HG03196 (cell line): ENCODE results near the gene AACS.
"Not testable (repeated sequence)": the region's sequence is repeated elsewhere in the genome, so short reads cannot be mapped to it uniquely, and the experiment has no call there.

Experiments
- ATAC-seq: cut with Tn5 transposase; IDR thresholded peaks from one replicate; pipeline ENCODE4 v1.9.1; 2021; ENCODE audit not compliant: unreplicated experiment

The AACS gene

GRCh38 chr12:125122668-125123067, 57.4 kb downstream of the AACS start:
- ATAC-seq = no peak

DNA sequence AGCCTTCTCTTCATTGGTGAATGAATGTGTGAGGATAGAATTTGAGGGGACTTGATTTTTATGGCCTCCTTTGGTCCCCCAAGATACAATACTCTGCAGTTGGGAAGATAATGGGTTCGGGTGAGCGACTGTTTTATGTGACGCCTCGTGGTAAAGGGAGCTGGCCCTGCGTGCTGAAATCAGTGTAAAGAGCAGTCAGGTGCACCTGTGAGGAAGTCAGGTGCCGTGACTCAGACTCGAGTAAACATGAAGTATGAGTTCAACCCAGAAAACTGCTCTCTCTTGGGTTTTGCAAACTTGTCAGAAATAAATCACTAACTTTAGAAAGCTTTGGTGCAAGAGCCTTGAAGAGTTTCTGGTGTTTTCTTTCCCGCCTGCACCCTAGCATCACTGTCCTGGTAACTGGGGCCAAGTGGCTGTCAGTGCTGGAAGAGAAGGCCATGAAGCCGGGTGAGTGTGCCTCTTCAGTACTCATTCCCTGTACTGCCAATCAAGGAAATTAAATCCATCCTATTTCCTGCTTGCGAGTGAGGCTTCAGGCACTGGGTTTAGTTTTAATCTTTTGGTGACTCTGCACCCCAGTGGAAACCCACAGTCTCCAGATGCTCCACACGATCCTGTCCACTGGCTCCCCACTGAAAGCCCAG, 59.2 kb downstream of the AACS start:
- ATAC-seq = no peak

- no peak for ATAC-seq
These were observed 60.0 kb downstream of the AACS start for GRCh38 chr12:125125271-125125670.

DNA sequence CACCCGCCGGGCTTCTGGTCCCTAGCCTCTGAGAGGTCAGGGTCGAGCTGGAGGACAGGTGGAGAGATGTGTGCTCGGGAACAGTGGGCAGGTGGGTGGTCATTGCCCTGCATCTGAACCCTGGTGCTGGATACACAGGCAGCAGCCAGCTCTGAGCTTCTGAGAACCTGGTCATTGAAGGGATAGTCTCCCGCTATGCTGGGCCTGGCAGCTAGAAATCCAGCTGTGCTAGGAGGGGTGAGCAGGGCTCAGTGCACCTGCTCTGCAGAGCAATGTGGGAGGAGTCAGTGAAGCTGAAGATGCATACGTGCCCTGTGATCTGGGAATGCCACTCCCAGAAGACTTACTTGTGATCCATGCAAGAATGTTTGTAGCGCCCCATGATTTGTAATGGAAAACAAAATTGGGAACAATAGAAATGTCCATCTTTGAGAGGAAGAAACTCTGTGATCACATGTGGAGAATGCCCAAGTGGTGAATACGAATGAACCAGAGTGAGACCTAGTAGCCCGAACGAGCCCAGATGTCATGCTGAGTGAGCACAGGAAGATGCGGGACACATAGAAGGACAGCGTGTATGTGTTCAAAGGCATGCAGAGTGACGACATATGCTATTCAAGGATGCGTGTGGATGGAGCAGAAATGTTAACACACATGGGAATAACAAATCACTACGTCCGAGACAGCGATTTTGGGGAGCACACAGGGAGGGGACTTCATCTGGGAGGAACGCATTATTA, 63.4 kb downstream of the AACS start:
- no peak for ATAC-seq

GRCh38 chr12:125129179-125129571, 63.9 kb downstream of the AACS start:
- no peak for ATAC-seq

- ATAC-seq = no peak
These were observed 64.5 kb downstream of the AACS start for GRCh38 chr12:125129591-125130255.

- ATAC-seq = no peak
These were observed 66.7 kb downstream of the AACS start for GRCh38 chr12:125131958-125132357.

DNA sequence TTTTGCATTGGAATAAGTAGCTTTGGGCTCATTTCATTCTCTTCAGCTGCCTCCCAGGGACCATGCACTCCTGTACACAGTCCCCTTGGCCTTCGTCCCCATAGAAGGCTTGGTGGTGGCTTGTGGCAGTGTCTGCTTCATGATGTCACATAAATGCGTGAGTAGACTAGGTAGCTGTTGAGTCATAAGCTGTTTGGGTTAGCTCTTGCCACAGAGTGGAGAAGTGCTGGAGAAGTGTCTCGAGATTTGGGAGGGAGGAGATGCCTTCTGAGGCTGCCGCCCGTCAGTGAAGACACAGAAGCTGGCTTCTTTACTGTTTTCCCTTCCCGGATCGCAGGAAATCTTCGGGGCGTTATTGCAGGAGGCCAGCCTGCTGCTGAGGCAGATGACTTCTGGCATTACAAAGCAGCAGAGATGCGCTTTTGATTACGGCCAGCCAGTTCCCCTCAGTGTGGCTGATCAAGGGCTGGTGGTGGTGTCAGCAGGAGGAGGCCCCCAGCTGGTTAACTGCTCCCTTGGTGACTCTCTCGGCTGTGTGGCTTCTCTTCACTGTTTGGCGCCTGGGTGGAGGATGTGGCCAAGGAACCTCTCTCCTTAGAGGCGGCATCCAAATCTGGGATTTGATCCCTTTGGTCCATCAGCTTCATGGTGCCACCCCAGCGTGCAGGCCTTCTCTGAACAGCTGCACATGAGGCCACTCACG, 67.6 kb downstream of the AACS start:
- no peak for ATAC-seq

GRCh38 chr12:125133616-125134015, 68.4 kb downstream of the AACS start:
- no peak for ATAC-seq

- ATAC-seq = no peak
These were observed 69.3 kb downstream of the AACS start for GRCh38 chr12:125134576-125134975.

DNA sequence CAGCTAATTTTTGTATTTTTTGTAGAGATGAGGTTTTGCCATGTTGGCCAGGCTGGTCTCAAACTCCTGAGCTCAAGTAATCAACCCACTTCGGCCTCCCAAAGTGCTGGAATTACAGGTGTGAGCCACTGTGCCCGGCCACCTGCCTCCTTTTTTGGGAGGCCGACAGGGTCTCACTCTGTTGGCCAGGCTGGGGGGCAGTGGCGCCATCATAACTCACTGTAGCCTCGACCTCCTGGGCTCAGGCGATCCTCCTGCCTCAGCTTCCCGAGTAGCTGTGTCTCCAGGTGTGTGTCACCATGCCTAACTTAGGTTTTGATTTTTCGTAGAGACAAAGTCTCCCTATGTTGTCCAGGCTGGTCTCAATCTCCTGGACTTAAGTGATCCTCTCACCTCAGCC, 70.7 kb downstream of the AACS start:
- ATAC-seq = no peak

GRCh38 chr12:125136702-125137101, 71.5 kb downstream of the AACS start:
- ATAC-seq = no peak

GRCh38 chr12:125137766-125138344, 72.6 kb downstream of the AACS start:
- no peak for ATAC-seq

- ATAC-seq = no peak
These were observed 75.3 kb downstream of the AACS start for GRCh38 chr12:125140279-125141209.

GRCh38 chr12:125141210-125141573, 76.0 kb downstream of the AACS start:
- not testable (repeated sequence) for ATAC-seq

DNA sequence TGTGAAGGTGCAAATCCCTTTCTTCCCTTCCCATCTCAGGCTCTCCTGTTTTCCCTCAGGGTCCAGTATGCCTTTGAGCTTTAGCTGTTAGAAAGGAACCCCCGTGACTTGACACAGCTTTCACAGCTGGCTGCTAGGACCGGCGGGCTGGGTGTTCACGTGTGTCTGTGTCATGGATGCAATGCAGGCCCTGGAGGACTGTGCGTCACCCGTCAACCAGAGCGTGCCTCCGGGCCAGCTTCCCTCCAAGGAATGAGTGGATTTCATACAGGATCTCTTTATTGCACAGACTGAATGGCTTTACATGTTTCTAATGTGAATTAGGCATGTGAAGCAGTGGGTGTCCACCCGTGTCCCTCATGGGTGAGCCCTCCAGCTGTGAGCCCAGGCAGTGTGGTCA, 77.4 kb downstream of the AACS start:
- no peak for ATAC-seq

DNA sequence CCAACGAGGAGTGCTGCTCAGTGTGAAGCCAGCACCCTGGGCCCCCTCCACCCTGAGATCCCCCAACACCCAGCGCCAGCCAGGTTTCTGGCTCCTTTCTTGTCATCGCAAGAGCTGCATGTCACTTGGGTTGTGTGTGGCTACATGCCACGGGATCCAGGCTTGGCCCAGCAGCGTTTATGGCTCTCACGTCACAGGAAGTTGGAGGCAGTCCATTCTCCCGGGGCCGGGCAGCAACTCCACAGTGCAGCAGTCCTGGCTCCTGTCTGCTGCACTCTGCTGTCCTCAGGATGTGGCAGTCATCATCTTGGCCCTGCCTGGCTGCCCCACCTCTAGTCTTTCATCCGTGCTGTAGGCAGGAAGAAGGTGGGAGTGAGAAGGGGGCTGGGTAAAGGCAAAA, 78.3 kb downstream of the AACS start:
- no peak for ATAC-seq

DNA sequence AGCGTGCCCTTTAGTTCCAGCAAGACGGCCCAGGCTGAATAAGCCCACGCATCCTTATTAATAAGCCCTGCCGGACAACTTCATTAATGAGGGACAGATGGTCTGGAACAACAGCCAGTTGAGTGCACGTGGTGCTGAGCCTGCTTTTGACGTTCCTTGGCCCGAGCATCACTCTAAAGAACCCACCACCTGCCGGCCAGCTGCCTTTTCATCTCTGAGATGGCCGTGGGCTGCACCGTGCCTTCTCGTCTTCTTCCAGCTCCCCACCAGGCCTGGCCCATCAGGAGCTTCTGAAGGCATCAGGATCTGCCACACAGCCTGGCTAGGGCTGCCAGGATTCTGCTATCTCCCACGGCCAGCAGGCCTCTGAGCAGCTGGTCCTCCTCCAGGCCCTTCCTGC, 80.0 kb downstream of the AACS start:
- no peak for ATAC-seq

GRCh38 chr12:125148316-125148715, 83.1 kb downstream of the AACS start:
- ATAC-seq = no peak
